ENCODE measurements around the gene DNM2.
"Not testable (repeated sequence)": the region's sequence is repeated elsewhere in the genome, so short reads cannot be mapped to it uniquely, and the experiment has no call there.

DNM2 gene

DNA sequence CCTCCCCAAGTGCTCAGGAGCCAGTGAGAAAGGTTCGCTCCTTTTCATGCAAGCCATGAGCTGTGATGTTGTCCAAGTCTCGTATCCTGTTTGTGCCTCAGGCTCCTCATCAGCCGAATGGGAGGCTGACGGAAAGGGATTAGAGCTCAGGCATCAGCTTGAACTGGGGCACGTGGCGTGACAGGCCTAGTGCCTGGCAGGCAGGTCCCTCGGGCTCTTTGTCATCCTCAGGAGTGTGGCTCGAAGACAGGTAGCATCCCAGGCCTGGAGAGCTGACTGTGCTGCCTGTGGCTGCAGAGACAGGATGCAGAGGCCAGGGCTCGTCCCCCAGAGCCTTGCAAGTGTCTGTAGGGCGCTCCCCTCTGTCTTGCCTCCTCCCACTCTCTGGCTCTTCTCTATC, 38.5 kb downstream of the DNM2 start:
- DNase-seq: no peak

DNA sequence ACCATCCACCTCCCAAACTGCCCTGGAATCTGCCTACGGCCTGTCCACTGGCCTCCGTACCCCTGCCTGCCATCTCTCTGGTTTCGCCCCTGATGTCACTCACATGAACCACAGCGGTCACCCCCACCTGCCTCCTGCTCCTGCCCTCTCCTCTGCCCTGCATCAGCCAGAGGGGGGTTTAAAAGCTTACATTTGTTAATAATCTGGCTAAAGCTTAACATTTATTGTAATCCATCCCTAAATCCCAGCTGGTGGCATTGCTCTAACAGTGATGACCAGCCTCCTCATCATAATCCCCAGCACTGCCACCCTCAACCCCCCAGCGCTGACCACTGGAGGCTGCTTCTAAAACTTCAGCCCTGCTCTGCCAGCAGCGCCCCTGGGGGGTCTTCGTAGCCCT, 38.9 kb downstream of the DNM2 start:
- DNase-seq: no peak

DNA sequence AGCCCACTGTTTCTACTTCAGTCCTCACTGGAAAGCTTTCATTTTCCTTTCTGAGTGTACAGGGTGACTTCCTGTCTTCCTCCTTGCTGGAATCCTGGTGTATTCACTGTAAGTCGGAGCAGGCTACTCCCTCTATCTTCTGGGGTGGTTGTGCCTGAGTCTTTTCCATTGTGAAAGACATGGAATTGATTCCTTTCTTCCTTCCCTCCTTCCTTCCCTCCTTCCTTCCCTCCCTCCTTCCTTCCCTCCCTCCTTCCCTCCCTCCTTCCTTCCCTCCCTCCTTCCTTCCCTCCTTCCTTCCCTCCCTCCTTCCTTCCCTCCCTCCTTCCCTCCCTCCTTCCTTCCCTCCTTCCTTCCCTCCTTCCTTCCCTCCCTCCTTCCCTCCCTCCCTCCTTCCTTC, 40.2 kb downstream of the DNM2 start:
- DNase-seq: not testable (repeated sequence)

DNA sequence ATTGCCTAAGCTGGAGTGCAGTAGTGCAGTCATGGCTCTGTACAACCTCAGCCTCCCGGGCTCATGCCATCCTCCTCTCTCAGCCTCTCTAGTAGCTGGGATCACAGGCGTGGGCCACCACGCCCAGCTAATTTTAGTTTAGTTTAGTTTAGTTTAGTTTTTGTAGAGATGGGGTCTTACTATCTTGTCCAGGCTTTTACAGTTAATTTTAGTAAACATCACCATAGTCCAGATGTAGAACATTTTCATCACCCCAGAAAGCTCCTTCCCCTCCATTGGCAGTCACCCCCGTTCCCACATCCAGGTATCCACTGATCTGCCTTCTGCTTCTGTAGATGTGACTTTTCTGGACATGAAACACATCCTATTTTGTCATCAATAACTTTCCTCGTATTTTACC, 41.1 kb downstream of the DNM2 start:
- DNase-seq: no peak

DNA sequence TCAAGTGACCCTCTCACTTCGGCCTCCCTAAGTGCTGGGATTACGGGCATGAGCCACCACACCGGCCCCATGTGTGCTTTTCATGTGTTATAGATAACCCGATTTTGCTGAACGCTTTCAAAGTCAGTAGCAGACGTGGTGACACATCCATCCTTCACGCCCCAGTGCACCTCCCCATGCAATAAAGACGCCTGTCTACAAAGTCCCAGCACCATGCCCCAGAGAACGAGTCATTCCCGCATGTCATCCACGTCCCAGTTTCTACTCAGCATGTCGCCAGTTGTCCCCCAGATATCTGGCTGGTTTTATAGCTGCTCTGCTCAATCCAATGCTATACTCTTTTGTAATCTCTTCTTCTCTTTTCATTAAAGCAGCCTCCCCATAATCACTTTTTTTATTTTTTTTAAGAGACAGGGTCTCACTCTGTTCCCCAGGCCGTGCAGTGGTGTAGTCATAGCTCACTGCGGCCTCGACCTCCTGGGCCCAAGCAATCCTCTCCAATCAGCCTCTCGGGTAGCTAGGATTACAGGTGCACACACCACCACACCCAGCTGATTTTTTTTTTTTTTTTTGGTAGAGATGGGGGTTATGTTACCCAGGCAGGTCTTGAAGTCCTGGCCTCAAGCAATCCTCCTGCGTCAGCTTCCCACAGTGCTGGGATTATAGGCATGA, 42.5 kb downstream of the DNM2 start:
- DNase-seq: peak; percentile 41

DNA sequence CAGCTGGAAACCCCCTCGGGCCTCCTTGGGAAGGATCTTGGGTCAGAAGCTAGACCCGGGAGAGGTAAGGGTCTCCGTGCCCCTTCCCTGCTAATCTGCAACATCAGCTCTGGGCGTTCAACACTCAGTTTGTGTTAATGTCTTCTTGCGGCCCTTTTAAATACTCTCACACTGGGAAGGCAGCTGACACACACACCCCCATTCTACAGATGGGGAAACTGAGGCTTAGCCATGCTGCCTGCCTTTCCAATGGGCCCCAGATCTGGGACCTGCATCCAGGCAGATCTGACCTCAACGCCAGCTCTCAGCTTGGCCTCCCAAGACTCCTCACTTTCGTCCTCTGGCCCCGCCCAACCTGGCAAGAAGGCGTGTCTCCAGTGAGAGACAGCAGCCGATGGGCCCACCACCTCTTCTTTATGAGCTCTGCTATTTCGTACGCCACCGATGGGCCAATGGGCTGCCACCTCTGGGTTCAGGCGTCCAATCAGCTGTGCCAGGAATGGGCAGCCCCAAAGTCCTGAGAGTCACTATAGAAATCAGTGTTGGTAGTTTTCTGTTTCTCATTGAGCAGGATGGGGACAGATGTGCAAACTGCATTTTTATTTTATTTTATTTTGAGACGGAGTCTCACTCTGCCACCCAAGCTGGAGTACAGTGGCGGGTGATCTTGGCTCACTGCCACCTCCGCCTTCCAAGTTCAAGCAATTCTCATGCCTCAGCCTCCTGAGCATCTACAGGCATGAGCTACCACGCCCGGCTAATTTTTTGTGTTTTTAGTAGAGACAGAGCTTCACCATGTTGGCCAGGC, 43.8 kb downstream of the DNM2 start:
- no peak for DNase-seq

DNA sequence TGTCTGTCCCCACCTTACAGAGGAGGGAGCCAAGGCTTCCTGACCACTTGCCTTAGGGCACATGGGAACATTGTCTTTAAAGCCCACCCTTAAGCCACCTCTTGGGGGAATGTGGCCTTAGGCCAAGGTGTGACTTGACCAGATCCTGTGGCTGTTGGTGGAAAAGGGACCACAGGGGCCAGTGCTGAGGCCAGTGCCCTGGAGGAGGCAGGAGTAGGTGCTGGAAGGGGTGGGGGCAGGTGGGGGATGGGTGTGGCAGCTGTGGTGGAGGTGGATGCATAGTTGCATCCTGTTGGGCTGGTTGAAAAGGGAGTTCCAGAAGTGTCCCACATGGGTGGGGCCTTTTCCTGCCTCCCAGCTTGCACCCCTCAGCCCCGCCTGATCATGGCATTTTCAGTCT, 44.8 kb downstream of the DNM2 start:
- peak; percentile 29 for DNase-seq

DNA sequence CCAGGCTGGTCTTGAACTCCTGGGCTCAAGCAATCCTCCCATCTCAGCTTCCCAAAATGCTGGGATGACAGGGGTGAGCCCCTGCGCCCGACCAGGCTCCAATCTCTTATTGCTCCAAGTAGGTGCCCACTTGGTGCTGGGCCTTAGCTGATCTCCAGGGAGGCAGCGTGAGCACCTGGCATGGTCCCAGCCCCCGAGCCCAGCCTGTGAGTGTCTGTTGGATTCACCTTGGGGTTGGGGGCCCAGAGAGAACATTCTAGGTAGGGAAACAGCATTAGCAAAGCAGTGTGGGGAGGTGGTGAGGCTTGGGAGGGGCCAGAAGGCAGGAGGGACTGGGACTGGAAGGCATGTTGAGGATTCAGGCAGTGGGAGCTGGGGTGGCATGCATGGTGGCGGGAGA, 45.5 kb downstream of the DNM2 start:
- no peak for DNase-seq

DNA sequence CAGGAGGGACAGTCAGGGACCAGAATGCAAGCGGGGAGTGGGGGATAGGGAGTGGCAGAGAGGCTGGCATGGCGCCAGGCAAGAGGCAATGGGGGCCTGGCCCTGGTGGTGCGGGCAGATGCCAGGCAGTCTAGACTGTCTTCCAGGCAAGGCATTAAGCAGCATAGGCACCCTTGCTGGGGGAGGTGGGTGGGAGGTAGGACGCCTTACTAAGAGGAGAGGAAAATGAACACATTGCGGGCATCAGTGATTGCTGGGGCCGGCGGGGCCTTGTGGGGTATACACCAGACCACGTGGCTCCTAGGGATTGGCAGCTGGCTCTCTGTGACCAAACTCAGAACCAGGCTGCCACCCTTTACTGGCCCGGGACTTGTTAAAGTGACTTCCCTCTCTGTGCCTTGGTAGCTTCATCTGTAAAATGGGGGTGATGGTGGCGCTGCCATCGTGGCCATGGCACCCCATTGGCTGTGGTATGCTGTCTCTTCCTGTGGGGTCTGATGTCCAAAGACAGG, 46.0 kb downstream of the DNM2 start:
- no peak for DNase-seq

DNA sequence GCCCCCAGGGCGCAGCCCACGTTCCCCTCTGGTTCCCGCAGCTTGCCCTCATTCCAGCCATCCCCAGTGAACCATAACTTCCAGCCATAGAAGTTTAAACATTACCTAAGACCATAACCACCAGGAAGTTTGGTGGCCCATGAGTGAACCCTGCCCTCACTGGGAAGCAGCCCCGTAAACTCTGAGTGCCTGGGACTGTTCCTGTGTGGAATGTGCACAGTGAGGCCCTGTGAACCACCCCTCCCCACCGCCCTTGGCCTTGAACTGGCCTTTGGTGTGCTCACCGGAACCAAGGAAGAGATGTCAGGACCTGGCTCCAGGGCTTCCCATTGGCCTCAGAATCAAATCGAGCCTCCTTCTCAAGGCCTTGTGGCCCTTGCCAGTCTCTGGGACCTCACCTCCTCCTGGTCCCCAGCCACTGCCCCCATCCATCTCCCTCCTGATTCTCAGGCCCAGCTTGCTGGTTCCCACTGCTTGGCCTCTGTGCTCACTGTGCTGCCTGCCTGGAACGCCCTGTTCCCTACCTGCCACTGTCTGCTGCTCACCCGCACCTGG, 46.5 kb downstream of the DNM2 start:
- no peak for DNase-seq

DNA sequence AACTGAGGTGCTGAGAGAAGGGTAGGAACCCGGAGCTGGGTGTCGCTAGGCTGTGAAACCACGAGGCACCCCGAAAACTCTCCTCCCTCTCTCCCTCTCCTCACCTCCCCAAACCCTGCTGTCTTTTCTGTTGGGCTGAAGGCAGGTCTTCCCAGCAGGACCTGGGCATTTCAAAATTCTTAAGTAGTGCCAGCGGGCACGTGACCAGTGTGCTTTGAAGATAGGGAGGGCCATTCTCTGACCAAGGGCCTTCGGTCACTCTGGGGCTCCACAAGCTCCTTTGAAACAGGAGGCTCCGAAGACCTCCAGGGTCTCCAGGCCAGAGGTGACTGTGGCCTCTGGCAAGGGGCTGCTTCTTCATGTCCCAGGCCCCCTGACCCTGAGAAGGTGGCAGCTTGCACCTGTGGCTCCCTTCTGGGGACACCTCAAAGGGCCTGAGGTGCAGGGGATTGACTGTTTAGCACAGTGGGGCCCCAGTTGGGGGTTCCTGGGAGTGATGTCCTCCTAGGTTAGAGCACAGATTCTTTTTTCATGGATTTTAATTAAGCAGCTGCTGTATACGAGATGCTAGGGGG, 48.3 kb downstream of the DNM2 start:
- no peak for DNase-seq

DNA sequence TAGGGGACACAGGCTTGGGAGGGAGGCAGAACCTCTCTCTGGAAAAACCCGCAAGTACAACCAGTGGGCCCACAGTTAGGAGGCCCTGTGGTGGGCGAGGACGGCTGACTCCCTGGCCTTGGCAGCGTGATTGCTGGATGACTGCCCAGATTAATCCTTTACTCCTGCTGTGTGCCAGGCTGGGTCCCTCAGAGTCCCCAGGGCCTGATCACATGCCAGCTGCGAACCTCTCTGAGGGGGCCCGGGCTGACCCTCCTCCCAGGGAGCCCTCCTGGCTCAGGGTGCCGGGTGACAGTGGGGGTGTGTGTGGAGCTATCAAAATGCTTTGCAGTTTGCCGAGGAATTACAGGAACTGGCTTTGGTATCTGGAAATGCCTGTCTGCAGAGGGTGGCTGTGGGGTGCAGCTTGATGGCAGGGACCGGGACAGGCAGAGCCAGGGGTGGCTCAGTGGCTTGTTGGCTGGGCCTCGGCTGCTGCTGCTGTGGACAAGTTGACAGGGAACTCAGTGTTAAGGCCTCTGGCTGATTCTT, 48.9 kb downstream of the DNM2 start:
- DNase-seq: no peak

DNA sequence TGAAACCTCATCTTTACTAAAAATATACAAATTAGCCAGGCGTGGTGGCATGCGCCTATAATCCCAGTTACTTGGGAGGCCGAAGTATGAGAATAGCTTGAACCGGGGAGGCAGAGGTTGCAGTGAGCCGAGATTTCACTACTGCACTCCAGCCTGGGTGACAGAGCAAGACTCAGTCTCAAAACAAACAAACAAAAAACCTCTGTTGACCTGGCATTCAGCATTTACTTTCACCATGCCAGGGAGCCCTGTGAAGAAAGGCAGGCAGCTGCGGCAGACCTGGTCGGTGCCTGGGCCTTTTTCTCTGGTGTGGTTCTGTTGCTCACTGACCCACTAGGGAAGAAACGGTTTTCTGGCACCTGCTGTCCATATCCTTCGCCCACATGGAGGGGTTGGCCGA, 49.8 kb downstream of the DNM2 start:
- DNase-seq: no peak

DNA sequence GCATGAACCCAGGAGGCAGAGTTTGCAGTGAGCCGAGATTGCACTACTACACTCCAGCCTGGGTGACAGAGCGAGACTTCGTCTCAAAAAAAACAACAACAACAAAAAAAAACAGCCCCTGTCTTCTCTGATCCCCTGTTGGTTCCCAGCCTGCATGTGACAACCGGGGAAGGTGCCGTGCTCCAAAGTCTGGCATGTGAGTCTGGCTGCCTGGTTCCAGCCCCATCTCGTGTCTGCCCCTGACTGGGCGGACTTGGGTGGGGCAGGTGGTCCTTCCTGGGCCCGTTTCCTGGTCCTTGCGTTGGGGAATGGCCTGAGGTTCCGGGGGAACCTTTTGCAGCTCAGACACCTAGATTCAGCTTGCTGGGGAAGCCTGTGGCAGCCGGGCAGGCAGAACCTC, 50.5 kb downstream of the DNM2 start:
- no peak for DNase-seq

DNA sequence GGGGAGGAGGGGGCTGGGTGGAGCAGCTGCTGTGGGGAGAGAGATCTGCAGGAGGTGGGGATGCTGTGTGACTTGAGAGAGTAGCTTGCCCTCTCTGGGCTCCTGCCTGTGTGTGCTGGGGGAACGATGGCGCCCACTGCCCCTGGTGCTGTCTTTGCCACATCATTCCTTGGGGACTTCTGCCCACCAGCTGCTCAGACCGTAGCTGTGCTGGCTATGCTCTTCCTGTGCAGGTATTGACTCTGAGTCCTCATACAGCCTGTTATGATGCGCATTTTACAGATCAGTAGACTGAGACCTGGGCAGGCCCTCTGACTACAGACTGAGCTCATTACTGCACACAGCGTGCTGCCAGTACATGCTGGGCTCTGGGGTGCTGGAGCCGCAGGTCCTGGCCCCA, 51.1 kb downstream of the DNM2 start:
- no peak for DNase-seq

DNA sequence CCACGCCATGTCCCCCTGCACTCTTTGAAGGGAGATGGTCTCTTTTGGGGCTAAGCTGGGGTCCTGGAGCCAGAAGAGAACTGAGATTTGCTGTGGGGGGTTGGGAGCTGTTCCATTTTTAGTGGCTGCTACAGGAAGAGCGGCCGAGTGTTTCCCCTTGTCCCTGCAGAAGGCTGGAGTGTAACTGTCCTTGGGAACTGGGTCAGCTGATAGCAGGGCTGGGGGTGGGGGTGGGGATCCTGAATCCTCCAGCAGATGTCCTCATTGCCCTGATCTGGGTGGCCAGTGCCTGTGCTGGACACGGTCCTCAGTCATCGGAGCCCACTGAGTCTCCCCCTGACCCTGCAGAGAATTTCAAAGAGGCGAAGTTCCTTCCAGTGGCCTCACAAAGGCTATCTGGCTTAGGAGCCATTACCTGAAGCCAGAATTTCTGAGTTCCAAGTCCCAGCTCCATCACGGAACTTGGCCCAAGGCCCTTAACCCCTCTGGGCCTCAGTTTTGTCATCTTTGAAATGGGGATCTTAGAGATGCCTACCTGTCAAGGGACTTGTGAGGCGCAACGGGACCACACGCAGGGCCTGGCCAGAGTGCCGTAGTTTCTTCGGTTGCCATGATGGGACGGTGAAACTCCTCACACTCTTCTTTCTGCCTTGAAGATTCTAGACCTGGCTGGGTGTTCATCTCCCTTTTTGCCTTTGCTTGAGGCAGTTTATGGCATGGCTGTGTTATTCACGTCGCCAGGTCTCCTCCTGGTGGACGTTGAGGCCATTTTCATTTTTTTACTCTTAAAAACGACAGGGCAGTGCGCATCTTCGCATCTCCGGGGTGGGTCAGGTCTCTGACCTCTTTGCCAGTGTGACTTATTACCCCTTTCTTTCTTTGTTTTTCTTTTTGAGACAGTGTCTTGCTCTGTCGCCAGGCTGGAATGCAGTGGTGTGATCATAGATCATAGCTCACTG, 51.9 kb downstream of the DNM2 start:
- no peak for DNase-seq

DNA sequence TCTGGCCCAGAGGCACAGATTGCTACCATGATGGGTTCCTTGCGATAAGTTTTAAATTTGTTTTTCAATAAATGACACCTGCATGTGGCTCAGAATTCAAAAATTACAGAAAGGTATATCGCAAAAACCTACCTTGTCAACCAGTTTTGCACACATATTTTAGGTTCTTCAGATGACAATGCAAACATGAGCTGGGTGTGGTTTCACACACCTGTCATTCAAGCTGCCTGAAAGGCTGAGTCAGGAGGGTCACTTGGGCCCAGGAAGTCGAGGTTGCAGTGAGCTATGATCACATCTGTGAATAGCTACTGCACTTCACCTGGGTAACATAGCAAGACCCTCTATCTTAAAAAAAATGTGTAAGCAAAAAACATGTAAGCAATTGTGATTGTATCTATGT, 56.1 kb downstream of the DNM2 start:
- no peak for DNase-seq

DNA sequence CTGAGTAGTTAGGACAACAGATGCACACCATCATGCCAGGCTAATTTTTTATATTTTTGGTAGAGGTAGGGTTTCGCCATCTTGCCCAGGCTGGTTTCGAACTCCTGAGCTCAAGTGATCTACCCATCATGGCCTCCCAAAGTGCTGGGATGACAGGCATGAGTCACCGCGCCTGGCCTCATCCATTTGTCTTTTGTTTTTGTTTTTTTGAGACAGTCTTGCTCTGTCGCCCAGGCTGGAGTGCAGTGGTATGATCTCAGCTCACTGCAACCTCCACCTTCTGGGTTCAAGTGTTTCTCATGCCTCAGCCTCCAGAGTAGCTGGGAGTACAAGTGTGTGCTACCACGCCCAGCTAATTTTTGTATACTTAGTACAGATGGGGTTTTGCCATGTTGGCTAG, 57.0 kb downstream of the DNM2 start:
- no peak for DNase-seq

DNA sequence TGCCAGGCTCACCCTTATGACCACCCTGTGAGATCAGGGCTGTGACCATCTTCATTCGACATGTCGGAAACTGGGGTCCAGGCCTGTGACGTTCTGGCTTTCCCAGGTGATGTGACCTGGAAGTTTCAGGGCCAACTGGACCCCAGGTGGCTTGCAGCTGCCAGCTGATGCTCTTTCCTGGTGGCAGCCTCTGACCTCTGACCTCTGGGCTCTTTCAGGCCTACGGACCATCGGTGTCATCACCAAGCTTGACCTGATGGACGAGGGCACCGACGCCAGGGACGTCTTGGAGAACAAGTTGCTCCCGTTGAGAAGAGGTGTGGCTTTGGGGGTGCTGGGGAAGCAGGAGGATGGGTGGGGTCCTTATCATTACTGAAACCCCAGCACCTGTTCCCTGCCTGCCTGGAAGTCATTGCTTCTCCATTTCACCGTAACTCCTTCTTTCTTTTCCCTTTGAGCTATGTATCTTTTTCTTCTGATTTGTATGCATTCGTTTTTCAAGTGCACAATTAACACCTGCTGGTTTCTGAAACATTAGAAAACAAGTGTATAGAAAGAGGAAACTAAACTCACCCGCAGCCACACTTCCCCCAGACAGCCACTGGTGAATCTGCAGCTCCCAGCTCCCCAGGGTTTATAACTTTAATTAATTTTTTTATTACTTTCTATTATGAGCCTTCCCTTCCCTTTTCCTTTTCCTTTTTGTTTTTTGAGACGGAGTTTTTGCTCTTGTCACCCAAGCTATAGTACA, 59.2 kb downstream of the DNM2 start:
- DNase-seq: no peak

DNA sequence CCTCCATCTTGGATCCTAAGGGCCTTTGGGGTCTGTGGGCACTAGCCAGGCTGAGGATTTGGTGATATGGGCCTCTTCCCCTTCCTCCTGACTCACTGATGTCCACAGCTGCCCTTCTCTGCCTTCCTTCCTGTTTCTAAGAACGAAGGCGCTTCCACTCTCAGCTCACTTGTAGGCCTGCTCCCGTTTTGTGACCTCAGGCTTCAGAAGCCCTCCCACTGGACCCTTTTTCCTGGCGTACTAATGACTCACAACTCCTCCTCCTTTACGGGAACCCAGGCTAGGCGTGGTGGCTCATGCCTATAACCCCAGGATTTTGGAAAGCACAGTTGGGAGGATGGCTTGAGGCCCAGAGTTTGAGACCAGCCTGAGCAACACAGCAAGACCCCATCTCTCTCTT, 62.5 kb downstream of the DNM2 start:
- DNase-seq: no peak

DNA sequence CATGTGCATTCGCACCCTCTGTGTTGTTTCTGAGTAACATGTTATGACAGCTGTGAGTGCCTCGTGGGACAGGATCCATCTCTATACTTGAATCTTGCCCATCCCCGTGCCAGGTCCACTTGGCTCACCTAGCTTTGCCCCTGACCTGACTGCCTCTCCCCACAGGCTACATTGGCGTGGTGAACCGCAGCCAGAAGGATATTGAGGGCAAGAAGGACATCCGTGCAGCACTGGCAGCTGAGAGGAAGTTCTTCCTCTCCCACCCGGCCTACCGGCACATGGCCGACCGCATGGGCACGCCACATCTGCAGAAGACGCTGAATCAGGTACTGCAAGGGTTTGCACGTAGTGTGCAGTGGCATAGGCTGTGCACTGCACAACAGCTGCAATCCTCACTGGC, 64.9 kb downstream of the DNM2 start:
- no peak for DNase-seq

DNA sequence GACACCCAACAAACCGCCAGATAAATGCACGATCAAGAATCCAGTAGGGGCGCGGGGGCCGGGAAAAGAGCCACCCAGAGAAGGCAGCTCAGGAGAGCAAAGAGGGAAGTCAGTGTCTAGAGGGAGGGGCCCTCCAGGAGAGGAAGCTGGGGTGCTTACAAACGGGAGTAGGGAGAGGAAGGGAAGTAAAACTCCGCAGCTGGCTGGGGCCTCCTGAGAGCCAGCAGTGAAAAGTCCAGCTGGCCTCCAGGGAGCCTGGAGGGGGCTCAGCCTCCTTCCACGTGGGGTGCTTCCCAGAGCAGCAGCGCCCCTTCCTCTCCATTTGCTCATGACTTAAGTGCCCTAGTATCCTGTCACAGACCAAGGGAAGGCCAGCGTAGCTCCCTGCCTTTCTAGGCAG, 66.4 kb downstream of the DNM2 start:
- DNase-seq: no peak

Measured in stimulated activated CD4-positive, alpha-beta T cell treated with anti-CD3 and anti-CD28 coated beads, Interleukin-4, amount 100 ng/mL, for 1 hour (primary cell).